HepG2 (cell line): Measurements from ENCODE around the gene ERCC4. TPM values are rescaled to one million over a fixed set of nuclear protein-coding genes. Genes with fewer than 3 reads are reported as not detected.

Source experiments
- ATF2 ChIP-seq: sonication (generic); formaldehyde crosslinking; IDR thresholded peaks from 2 replicates; pipeline ENCODE4 v1.4.0; 2020; ENCODE audit warnings: missing genetic modification reagents
- ATF6 ChIP-seq: sonication (generic); formaldehyde crosslinking; conservative IDR thresholded peaks from 2 replicates; pipeline ENCODE4 v1.4.0; 2020; ENCODE audit warnings: missing genetic modification reagents
- CBX2 ChIP-seq, 2 experiments: fragments of 200-600 bp in 1 of 2; sonication (generic); formaldehyde crosslinking in 1 of 2; IDR thresholded peaks; 2 replicates each; pipeline versions ENCODE4 v1.7.0 to v1.8.1; 2018 to 2022; ENCODE audit warnings: low read depth in 2 of 2, low read length in 1 of 2, mild to moderate bottlenecking in 1 of 2, missing genetic modification reagents in 1 of 2
- JUND ChIP-seq: sonication (generic); formaldehyde crosslinking; IDR thresholded peaks from 2 replicates; pipeline ENCODE4 v1.8.0; 2022; ENCODE audit warnings: mild to moderate bottlenecking, missing genetic modification reagents
- MAFG ChIP-seq: sonication (generic); formaldehyde crosslinking; IDR thresholded peaks from 2 replicates; pipeline ENCODE4 v1.5.1; 2020; ENCODE audit warnings: mild to moderate bottlenecking, missing genetic modification reagents
- MIER2 ChIP-seq: IDR thresholded peaks from 2 replicates; pipeline ENCODE4 v1.6.1; 2016; ENCODE audit warnings: missing biosample characterization, missing genetic modification reagents
- NCOA5 ChIP-seq: sonication (generic); formaldehyde crosslinking; IDR thresholded peaks from 2 replicates; pipeline ENCODE4 v1.4.0; 2020; ENCODE audit warnings: missing genetic modification reagents
- NFRKB ChIP-seq: fragments of 450-650 bp; IDR thresholded peaks from 2 replicates; pipeline ENCODE4 v1.6.1; 2017
- POLR2A ChIP-seq, 2 experiments: IDR thresholded peaks; 2 replicates each; pipeline ENCODE4 v1.6.1; 2011; ENCODE audit warnings: low read depth in 2 of 2, low read length in 2 of 2, mild to moderate bottlenecking in 1 of 2, moderate library complexity in 1 of 2; ENCODE audit not compliant: insufficient read depth in 1 of 2
- POLR2AphosphoS5 ChIP-seq: IDR thresholded peaks from 2 replicates; pipeline ENCODE4 v1.6.1; 2012; ENCODE audit warnings: low read depth, low read length
- ZFP90 ChIP-seq: sonication (generic); formaldehyde crosslinking; IDR thresholded peaks from 2 replicates; pipeline ENCODE4 v1.8.0; 2022; ENCODE audit warnings: missing genetic modification reagents, mild to moderate bottlenecking, inconsistent platforms, borderline replicate concordance
- ZNF274 ChIP-seq: sonication (generic); formaldehyde crosslinking; IDR thresholded peaks from 2 replicates; pipeline ENCODE4 v1.5.1; 2020; ENCODE audit warnings: mild to moderate bottlenecking, missing genetic modification reagents
- ZNF503 ChIP-seq: sonication (generic); formaldehyde crosslinking; IDR thresholded peaks from 2 replicates; pipeline ENCODE4 v1.4.0; 2020; ENCODE audit warnings: missing genetic modification reagents
- ZNF597 ChIP-seq: sonication (generic); formaldehyde crosslinking; IDR thresholded peaks from 2 replicates; pipeline ENCODE4 v1.5.0; 2020; ENCODE audit warnings: missing genetic modification reagents
- ZNF605 ChIP-seq: sonication (generic); formaldehyde crosslinking; IDR thresholded peaks from 2 replicates; pipeline ENCODE4 v1.8.0; 2022; ENCODE audit warnings: mild to moderate bottlenecking, missing genetic modification reagents
- ZNF619 ChIP-seq: sonication (generic); formaldehyde crosslinking; IDR thresholded peaks from 2 replicates; pipeline ENCODE4 v1.4.0; 2020; ENCODE audit warnings: mild to moderate bottlenecking, missing genetic modification reagents
- polyA plus RNA-seq, 8 experiments: library from polyadenylated mRNA; depleted of rRNA in 3 of 8; stranded (reverse) in 7 of 8; unstranded in 1 of 8; fragments of >200 nt; fragmentation: Illumina TruSeq in 4 of 8; extraction: Trizol in 4 of 8; gene quantifications; 2 replicates each; pipeline versions ENCODE4 v1.2.1 to v1.2.3, GENCODE V29; 2011 to 2016; ENCODE audit warnings: low read depth in 4 of 8, missing spikeins in 1 of 8, mixed read lengths in 1 of 8; ENCODE audit not compliant: insufficient read depth in 1 of 8
- total RNA-seq, 5 experiments: library from RNA; depleted of rRNA; stranded (reverse); fragments of >200 nt; fragmentation: Illumina TruSeq; extraction: Trizol; gene quantifications; 2 replicates each; pipeline ENCODE4 v1.2.3, GENCODE V29; 2016; ENCODE audit warnings: low read depth in 1 of 5
- TF ChIP-seq, protein P1 (sequence below): IDR thresholded peaks from 2 replicates; pipeline ENCODE4 v1.6.1; 2012; ENCODE audit warnings: low read depth, low read length, improper control_type of control experiment
- TF ChIP-seq, protein P2 (sequence below): sonication (generic); formaldehyde crosslinking; conservative IDR thresholded peaks from 2 replicates; pipeline ENCODE4 v1.8.1; 2023; ENCODE audit warnings: missing genetic modification reagents
- TF ChIP-seq, protein P3 (sequence below): sonication (generic); formaldehyde crosslinking; IDR thresholded peaks from 2 replicates; pipeline ENCODE4 v1.8.1; 2023; ENCODE audit warnings: missing genetic modification reagents, mild to moderate bottlenecking, borderline replicate concordance

The ERCC4 gene
- total and polyA plus RNA-seq, 2 of the 13 experiments (the other 11 are each of a cell fraction or from before 2014, with no cell fraction given): 5.4 to 15.2 TPM

- TF ChIP-seq, protein P1, sequence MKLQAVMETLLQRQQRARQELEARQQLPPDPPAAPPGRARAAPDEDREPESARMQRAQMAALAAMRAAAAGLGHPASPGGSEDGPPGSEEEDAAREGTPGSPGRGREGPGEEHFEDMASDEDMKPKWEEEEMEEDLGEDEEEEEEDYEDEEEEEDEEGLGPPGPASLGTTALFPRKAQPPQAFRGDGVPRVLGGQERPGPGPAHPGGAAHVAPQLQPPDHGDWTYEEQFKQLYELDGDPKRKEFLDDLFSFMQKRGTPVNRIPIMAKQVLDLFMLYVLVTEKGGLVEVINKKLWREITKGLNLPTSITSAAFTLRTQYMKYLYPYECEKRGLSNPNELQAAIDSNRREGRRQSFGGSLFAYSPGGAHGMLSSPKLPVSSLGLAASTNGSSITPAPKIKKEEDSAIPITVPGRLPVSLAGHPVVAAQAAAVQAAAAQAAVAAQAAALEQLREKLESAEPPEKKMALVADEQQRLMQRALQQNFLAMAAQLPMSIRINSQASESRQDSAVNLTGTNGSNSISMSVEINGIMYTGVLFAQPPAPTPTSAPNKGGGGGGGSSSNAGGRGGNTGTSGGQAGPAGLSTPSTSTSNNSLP: no peak; the same call in 1 of the 2 replicates
- no peak for TF ChIP-seq NCOA5 (CRISPR knock-in tag)
- TF ChIP-seq, protein P2, sequence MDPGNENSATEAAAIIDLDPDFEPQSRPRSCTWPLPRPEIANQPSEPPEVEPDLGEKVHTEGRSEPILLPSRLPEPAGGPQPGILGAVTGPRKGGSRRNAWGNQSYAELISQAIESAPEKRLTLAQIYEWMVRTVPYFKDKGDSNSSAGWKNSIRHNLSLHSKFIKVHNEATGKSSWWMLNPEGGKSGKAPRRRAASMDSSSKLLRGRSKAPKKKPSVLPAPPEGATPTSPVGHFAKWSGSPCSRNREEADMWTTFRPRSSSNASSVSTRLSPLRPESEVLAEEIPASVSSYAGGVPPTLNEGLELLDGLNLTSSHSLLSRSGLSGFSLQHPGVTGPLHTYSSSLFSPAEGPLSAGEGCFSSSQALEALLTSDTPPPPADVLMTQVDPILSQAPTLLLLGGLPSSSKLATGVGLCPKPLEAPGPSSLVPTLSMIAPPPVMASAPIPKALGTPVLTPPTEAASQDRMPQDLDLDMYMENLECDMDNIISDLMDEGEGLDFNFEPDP (CRISPR knock-in tag): 0 out of 2 replicates have a peak, but pooled peaks have one; percentile 77
- no peak for TF ChIP-seq CBX2 (IDR thresholded peaks at IDR 0.05; ENCODE audit: low read depth, low read length)
- TF ChIP-seq CBX2 (CRISPR knock-in tag; IDR thresholded peaks at IDR 0.05; ENCODE audit: low read depth): no peak
- TF ChIP-seq ZNF619 (CRISPR knock-in tag): peak; percentile 99
- TF ChIP-seq MAFG (CRISPR knock-in tag): no peak
- peak; percentile 95; the same call in 1 of the 2 replicates for TF ChIP-seq ZFP90 (CRISPR knock-in tag)
- TF ChIP-seq ZNF605 (CRISPR knock-in tag): no peak
- TF ChIP-seq ATF6 (CRISPR knock-in tag): no peak; the same call in none of the 2 replicates
- TF ChIP-seq MIER2 (CRISPR knock-in tag): peak; percentile 37; the same call in 1 of the 2 replicates
- TF ChIP-seq ZNF503: 0 out of 2 replicates have a peak, but pooled peaks have one; percentile 65
- peak; percentile 98 for TF ChIP-seq ZNF274 (CRISPR knock-in tag)
- TF ChIP-seq ZNF597 (CRISPR knock-in tag): 0 out of 2 replicates have a peak, but pooled peaks have one; percentile 92
- TF ChIP-seq, protein P3, sequence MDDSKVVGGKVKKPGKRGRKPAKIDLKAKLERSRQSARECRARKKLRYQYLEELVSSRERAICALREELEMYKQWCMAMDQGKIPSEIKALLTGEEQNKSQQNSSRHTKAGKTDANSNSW (CRISPR knock-in tag): 0 out of 2 replicates have a peak, but pooled peaks have one; percentile 95
- TF ChIP-seq POLR2A (IDR thresholded peaks at IDR 0.05; ENCODE audit: insufficient read depth in 1 of 2, low read depth in 2 of 2, low read length in 2 of 2): peak; percentile 92 to 97
- TF ChIP-seq NFRKB: no peak
- TF ChIP-seq POLR2AphosphoS5: peak; percentile 86
- peak; percentile 73 for TF ChIP-seq ATF2
- no peak for TF ChIP-seq JUND (CRISPR knock-in tag)
These were observed at the start of gene ERCC4 (continued) for GRCh38 chr16:13919683-13920509.
